ENCODE data around the gene PACSIN2. TPM values are rescaled to one million over a fixed set of nuclear protein-coding genes. Genes with fewer than 3 reads are reported as not detected.

PACSIN2 gene
- polyA plus RNA-seq, 4 donors = 37.4 to 68.4 (median 63.4) TPM

DNA sequence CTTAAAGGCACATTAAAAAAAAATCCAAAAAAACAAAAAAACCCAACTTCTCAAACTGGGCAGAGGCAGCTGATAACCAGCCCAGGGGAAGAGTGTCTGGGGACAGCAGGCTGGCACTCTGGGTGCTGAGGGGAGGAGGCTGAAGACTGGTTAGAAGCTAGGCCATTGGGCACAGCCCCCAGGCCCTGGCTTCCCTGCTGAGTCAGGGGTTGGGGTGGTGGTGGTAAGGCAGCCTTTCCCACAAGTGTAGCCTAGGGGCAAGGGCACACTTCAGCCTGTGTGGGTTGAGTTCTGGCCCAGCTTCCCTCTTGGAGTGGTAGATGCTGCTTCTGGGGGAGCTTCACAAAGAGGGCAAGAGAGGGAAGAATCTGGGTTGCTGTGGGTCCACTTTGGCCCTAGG lies 141.6 kb downstream of the PACSIN2 start:
- no peak for DNase-seq (ENCODE audit: low read depth in 4 of 4, low spot score in 3 of 4)

DNA sequence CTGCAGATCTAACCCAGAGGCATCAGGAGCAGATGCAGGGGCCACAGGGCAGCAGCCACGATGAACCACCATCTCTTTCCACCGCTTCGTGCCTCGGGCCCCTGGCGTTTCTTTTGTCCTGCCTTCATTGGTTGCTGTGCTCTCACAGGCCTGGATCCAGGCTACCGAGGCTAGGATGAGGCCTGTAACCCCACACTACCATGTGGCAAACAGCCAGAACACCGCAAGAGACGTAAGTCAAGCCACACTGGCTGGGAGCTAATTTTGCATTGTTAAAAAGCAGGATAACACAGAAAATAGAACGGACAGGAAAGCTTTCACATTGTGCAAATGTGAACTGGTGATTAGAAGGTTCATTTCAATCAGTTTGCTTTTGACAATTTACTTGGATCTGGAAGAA lies 142.1 kb downstream of the PACSIN2 start:
- no peak for DNase-seq (ENCODE audit: low read depth in 4 of 4, low spot score in 3 of 4)

DNA sequence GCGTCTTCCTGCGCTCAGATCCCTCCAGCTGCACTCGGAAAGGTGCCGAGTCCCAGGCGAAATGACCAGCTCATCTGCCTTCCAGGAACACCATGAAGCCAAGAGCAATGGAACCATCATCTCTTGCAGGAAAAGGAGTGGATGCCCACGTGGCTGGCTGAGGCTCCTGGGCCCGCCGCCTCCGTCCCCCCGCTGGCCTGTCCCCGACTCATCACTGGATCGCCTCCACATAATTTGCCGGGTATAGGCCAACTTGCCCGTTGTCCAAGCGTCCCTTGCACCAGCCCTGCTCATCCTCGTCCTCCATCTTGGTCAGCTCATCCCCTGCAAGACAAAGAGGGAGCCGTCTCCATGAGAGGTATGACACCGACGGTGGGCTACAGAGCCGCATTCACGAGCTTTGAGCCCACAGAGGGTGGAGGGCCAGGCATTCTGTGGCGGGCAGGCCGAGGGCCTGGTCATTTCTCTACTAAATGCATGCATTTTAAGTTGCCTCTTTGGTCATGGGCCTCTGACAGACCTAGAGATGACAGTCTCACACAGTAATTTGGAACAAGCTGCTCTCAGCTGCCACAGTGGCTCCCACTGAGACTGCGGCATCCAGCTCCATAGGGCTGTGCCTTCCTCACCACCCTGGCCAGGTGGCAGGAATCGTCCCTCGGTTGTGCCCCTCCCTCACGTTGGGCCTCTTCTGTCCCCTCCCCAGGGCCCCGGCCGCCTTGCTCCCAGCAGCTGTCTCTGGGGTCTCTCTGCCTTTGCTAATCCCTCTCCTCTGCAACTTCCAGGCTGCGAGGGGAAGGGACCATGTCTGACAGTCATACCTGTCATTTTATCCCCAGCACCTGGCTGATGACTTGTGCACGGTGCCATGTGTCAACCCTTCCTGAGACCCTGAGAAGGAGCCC lies 143.6 kb downstream of the PACSIN2 start:
- no peak for DNase-seq (ENCODE audit: low read depth in 4 of 4, low spot score in 3 of 4)

DNA sequence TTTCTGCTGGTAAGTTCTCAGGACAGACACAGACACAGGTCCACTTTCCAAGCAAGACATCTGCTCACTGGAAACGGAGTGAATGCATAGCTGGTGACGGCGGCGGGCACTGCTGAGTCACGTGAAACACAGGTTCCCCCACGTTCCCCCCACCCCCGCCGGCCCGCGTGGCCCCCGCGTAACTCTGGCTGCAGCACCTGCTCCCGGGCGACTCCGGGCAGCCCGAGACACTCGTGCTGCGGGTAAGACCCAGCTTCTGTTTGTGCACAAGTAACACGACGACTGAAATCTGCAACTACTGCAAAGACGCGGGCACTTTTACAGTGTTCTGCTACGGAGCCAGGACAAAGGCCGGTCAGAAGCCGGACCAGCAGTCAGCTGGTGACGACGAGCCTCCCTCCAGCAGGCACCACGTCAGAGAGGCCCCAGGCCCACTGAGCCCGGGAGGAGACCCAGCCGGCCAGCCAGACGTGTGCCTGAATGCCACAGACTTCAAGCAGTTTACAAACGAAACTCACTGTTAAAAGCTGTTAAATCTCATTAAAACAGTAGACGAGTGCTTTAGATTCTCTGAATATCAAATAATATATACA lies 145.0 kb downstream of the PACSIN2 start:
- DNase-seq (ENCODE audit: low read depth in 4 of 4, low spot score in 3 of 4) = no peak

DNA sequence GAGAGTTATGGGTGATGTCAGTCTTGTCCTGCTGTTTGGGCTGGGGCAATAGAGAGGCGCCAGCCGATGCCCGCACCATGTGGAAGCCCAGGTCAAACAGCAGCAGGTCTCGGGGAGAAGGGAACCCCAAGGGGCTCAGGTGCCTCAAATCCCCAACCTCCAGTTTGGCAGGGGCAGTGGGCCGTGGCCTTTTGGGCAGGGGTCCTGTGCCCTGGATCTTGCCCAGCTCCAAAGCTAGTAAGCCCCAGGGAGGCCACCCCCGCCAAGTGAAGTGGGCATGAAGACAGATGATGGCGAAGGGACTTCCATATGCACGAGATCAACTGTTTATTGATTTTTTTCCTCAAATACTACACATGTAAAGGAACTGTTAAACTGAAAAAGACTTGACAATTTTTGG lies 145.5 kb downstream of the PACSIN2 start:
- DNase-seq (ENCODE audit: low read depth in 4 of 4, low spot score in 3 of 4) = no peak

DNA sequence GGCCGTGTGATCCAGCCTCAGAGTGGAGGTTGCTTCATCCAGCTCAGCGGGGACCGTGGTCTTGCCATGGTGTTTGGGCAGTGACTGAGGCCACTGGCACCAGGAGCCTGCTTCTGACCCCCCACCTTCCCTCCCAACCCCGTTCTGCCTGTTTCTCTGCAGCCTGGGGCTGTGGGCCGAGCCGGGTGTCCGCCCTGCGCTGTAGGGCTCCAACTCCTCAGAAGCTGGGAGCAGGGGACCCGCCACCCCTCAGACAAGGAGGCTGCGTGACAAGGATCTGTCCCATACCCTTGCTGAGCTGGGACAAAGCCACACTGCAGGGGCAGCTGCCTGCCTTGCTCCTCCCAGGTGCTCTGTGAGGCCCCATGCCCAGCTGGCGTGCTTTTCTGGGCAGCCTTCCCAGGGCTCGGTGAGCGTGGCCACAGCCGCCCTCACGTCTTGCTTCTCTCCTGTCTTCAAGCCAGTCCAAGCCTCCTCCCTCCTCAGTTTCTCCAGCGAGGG lies 146.1 kb downstream of the PACSIN2 start:
- no peak for DNase-seq (ENCODE audit: low read depth in 4 of 4, low spot score in 3 of 4)

DNA sequence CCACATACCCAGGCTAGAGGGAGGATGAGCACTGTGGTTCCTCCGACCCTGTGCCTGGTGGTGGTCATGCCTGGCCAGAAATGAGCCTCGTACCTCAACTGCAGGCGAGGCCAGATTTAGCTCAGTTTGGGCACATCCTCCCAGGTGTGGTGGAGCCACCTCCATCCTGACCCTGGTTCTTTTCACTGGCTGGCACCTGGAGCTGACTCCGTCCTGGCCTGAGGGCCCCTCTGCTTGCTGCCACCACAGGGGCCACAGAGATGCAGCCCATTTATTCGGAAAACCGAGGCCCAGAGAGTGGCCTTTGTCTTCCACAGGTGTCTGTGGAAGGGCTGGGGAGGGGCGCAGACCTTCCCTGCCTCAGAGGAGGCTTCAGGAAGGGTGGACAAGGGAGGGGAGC lies 148.8 kb downstream of the PACSIN2 start:
- no peak for DNase-seq (ENCODE audit: low read depth in 4 of 4, low spot score in 3 of 4)

DNA sequence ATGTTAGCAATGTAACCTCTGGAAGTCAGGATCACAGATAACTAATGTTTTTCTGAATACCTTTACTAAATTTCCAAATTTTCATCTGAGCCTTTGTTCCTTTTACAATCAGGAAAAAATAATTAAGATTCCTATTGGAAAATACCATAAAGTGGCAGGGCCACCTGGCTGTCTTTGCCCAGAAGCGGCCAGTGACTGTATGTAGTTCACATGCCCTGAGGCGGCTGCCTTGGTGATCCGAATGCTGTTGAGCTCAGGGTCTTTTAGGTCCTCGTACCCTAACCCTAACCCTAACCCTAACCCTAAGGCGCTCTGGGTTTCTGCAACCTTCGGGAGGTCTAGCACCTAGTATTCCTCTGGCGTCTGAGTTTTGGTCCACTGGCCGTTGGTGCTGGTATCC lies 149.4 kb downstream of the PACSIN2 start:
- DNase-seq (ENCODE audit: low read depth in 4 of 4, low spot score in 3 of 4) = no peak

DNA sequence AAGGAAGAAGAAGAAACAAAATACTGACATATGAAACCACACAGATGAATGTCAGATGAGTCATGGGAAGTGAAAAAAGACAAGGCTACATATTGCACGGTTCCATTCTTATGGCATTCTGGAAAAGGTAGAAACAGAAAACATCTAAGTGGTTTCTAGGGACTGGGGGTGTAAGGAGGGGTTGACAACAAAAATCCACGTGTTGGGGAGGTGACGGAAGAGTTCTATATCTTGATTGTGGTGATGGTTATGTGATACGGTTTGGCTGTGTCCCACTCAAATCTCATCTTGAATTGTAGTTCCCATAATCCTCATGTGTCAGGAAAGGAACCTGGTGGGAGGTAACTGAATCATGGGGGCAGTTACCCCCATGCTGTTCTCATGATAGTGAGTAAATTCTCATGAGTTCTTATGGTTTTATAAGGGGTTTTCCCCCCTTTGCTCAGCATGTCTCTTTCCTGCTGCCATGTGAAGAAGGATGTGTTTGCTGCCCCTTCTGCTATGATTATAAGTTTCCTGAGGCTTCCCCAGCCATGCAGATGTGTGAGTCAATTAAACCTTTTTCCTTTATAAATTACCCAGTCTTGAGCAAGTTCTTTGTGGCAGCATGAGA lies 151.5 kb downstream of the PACSIN2 start:
- no peak for DNase-seq (ENCODE audit: low read depth in 4 of 4, low spot score in 3 of 4)

DNA sequence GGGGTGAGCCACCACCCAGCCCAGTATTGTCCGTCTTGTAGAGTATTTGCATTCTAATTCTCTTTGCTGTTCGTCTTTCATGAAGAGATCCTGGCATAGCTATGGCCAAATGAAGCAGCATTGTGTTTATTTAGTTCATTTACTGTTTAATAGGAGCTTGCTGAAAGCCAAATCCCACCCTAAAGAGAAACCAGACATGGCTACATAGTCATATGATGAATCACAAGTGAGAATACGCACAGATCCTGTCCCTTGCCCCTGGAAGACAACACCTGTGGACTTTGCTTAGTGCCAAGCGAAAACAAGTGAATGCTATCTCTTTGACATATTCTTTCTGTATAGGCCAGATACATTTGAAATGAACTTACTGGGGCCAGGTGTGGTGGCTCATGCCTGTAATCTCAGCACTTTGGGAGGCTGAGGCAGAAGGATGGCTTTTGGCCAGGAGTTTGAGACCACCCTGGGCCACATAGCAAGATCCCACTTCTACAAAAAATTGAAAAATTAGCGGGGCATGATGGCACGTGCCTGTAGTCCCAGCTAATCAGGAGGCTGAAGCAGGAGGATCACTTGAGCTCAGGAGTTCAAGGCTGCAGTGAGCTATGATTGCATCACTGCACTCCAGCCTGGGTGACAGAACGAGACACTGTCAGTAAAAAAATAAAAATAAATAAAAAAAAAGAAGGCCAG lies 152.8 kb downstream of the PACSIN2 start:
- DNase-seq (ENCODE audit: low read depth in 4 of 4, low spot score in 3 of 4) = no peak

DNA sequence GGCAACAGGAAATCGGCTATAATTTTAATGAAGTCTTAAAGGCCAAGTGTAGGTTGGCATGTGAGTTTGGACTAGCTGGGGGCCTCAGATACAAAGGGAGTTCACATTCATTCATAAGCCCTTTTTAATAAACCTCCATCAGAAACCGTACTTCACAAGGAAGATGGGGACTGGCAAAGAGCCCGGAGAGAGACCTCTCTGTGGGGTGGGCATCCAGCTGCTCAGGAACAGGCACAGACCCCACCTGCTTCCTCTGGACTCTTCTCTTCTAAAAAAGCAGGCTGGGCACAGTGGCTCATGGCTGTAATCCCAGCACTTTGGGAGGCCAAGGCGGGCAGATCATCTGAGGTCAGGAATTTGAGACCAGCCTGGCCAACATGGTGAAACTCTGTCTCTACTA lies 154.0 kb downstream of the PACSIN2 start:
- no peak for DNase-seq (ENCODE audit: low read depth in 4 of 4, low spot score in 3 of 4)

DNA sequence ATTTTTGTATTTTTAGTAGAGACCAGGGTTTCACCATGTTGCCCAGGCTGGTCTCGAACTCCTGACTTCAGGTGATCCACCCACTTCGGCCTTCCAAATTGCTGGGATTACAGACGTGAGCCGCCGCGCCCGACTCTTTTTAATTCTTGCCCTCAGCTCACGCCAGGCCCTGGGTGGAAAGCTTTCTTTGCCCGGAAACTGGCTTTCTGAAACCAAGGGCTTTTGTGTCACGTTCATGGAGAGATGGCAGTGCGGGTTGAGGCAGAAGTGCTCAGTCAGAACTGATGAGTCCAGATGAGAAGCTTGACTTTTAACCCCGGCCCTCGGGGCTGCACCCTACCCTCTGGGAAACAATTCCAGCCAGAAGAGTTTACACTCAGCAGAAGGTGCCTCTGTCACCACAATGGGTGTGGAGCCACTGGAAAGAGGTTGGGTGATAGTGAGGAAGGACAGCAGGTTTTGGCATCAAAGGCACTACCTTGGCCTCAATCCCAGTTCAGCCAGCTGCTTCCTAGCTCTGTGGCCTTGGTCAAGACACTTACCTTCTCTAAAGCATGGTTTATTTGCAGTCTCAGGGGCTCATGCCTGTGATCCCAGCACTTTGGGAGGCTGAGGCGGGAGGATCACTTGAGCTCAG lies 157.0 kb downstream of the PACSIN2 start:
- DNase-seq (ENCODE audit: low read depth in 4 of 4, low spot score in 3 of 4) = no peak

DNA sequence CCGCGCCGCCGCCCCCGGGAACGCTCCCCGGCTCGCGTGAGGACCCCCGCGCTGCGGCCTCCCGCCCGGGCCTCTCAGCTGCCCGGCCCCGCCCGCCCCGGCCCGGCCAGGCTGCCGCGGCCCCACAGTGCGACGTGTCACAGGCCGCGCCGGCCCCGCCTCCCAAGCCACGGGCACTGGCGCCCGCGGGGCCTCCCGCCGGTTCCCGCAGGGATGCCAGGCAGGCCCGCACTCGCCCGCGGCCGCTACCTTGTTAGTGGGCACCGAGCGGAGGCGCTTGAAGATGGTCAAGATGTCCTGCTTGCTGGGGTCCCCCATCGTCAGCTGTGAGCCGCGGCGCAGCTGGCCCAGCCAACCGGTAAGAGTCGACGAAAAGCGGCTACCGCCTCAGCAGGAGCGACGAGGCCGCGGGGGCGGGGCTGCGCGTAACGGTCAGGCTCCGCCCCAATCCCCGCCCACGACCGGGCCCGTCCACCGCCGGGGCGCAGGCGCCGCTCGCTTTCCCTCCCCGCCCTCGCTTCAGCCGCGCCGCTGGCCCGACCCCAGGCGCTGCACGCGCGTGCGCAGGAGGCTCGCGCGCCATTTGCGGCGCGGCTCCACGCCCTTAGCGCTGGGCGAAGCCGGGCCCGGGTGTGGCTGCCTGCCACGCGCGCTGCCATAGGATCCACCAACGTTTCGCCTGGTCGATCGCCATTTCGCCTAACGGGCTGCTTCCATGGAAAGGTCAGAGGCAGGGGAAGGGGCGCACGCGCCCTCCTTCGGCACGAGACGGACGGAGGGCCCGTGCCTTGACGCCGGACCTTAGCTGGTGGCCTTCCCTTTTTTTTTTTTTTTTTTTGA lies 157.9 kb downstream of the PACSIN2 start, which contains the start of gene ARFGAP3:
TSS of gene ARFGAP3 (minus strand) at position 409 of the 840 bp plus-strand sequence. CDS start at position 318, 91 bp downstream.
- peak; percentile 79 to 91 (median 90) for DNase-seq (ENCODE audit: low read depth in 4 of 4, low spot score in 3 of 4)

DNA sequence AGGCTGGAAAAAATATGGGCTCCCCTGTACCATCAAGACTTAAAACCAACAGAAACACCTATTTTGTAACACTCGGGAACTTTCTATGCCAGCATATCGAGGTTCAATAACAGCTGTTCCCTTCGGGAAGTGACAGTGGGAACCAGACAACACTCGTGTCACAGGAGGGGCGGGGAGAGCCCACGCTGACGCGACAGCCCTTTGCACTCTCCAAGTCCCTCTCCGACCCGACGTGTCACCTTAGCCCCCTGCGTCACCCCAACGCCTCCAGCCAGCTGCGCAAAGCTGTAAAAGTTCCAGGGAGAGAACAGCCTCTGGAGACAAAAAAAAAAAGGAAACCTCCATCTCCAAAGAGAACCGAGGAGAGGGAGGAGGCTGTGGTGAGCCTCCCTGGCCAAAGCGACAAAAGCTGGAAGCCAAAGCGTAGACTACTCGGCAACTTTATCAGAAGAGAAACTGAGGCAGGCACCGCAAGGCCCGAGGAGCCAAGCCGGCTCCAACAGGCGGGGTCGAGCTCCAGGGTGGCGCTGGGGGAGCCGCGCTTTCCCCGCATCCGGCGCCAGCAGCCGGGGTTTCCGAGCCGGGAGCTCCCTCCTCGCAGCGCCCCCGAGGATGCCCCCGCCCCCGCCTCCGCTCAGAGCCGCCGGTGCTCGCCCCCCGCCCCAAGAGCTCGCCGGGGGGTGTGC lies 158.6 kb downstream of the PACSIN2 start:
- peak in 1 of 4 donors; percentile 18 for DNase-seq (ENCODE audit: low read depth in 4 of 4, low spot score in 3 of 4)

DNA sequence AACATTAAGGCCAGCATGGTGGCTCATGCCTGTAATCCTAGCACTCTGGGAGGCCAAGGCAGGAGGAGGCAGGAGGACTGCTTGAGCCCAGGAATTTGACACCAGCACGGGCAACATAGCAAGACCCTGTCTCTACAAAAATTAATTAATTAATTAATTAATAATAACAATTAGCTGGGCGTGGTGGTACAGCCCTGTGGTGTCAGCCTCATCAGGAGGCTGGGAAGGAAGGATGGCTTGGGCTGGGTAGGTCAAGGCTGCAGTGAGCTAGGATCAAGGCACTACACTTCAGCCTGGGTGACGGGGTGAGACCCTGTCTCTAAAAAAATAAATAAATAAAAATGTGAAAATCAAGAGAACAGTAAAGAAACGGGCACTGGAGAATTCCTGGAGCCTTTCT lies 159.2 kb downstream of the PACSIN2 start:
- DNase-seq (ENCODE audit: low read depth in 4 of 4, low spot score in 3 of 4) = no peak

DNA sequence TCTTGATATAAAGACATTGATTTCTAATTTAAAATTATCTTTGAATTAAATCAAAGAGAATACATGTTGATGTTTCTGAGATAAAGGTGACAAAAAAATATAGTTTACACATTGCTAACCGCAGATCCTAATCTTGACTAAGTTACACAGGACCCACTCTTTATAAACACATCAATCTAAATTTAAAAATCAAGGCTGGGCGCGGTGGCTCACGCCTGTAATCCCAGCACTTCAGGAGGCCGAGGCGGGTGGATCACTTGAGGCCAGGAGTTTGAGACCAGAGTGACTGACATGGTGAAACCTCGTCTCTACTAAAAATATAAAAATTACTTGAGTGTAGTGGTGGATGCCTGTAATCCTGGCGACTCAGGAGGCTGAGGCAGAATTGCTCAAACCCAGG lies 159.7 kb downstream of the PACSIN2 start:
- no peak for DNase-seq (ENCODE audit: low read depth in 4 of 4, low spot score in 3 of 4)

DNA sequence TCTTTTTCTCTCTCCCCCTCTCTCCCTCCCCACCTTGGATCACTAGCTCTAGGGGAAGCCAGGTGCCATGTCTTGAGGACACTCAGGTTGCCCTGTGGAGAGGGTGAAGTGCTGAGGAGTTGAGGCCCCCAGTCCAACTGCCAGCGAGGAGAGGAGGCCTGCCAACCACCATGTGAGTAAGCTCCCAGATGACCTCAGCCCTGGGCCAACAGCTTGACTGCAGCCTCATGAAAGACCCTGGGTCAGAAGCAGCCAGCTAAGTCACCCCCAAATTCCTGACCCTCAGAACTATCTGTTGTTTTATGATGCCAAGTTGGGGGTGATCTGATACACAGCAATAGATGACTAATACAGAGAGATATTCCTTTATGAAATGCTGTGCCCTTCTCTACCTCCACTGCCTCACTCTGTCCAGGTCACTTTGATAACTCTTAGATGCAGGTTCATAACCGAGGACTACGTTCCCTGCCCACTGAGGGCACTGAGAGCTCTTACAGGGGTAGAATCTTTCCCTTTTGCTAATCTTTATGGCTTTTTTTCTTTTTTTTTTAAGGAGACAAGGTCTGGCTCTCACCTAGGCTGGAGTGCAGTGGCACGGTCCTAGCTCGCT lies 165.9 kb downstream of the PACSIN2 start:
- no peak for DNase-seq (ENCODE audit: low read depth in 4 of 4, low spot score in 3 of 4)

DNA sequence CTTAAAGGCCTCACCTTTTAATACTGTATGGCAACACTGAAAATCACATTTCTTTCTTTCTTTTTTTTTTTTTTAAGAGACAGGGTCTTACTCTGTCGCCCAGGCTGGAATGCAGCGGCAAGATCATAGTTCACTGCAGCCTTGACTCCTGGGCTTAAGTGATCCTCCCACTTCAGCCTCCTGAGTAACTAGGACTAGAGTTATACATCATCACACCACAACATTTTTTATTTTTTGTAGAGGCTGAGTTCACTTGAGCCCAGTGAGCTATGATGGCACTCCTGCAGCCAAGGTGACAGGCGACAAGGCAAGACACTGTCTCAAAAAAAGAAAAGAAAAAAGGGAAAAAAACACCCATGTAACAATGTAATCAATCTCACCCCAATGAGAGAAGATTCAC lies 167.8 kb downstream of the PACSIN2 start:
- DNase-seq (ENCODE audit: low read depth in 4 of 4, low spot score in 3 of 4) = no peak

Measured in left renal pelvis (tissue), 4 donors.